ENCODE measurements around the gene FMO5. TPM values are rescaled to one million over a fixed set of nuclear protein-coding genes. Genes with fewer than 3 reads are reported as not detected.

FMO5 gene
- polyA plus RNA-seq, 1 donor from 2014 or later: not detected

- no peaks in the 10 kb centered on the region for H3F3A ChIP-seq (ENCODE audit: insufficient read depth, low read length, poor library complexity, severe bottlenecking)
- no peaks in the 10 kb centered on the region for H3K27me3 ChIP-seq (ENCODE audit: insufficient read depth, low read depth, low read length)
- TF ChIP-seq SMC3 (conservative IDR thresholded peaks at IDR 0.05; ENCODE audit: poor library complexity) (no peak), MXI1 (conservative IDR thresholded peaks at IDR 0.05; ENCODE audit: poor library complexity, severe bottlenecking) (no peak), TAF1 (IDR thresholded peaks at IDR 0.05; ENCODE audit: low read depth) (no peak), RAD21 (conservative IDR thresholded peaks at IDR 0.05) (no peak)
- TF ChIP-seq, protein P1, sequence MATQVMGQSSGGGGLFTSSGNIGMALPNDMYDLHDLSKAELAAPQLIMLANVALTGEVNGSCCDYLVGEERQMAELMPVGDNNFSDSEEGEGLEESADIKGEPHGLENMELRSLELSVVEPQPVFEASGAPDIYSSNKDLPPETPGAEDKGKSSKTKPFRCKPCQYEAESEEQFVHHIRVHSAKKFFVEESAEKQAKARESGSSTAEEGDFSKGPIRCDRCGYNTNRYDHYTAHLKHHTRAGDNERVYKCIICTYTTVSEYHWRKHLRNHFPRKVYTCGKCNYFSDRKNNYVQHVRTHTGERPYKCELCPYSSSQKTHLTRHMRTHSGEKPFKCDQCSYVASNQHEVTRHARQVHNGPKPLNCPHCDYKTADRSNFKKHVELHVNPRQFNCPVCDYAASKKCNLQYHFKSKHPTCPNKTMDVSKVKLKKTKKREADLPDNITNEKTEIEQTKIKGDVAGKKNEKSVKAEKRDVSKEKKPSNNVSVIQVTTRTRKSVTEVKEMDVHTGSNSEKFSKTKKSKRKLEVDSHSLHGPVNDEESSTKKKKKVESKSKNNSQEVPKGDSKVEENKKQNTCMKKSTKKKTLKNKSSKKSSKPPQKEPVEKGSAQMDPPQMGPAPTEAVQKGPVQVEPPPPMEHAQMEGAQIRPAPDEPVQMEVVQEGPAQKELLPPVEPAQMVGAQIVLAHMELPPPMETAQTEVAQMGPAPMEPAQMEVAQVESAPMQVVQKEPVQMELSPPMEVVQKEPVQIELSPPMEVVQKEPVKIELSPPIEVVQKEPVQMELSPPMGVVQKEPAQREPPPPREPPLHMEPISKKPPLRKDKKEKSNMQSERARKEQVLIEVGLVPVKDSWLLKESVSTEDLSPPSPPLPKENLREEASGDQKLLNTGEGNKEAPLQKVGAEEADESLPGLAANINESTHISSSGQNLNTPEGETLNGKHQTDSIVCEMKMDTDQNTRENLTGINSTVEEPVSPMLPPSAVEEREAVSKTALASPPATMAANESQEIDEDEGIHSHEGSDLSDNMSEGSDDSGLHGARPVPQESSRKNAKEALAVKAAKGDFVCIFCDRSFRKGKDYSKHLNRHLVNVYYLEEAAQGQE (IDR thresholded peaks at IDR 0.05; ENCODE audit: borderline replicate concordance): no peak
- no peak overlapping the region for H3K9ac ChIP-seq (ENCODE audit: low read length)
- H2AFZ ChIP-seq (ENCODE audit: low read depth, low read length): no peak overlapping the region
- H3K9me2 ChIP-seq (ENCODE audit: insufficient read depth, low read length): no peaks in the 10 kb centered on the region
- H3K9me3 ChIP-seq (ENCODE audit: low read length): no peaks in the 10 kb centered on the region
- H3K36me3 ChIP-seq (ENCODE audit: insufficient read depth, low read length): no peaks in the 10 kb centered on the region
- no peak overlapping the region for H3K4me2 ChIP-seq (ENCODE audit: low read length)
- no peaks in the 10 kb centered on the region for H4K20me1 ChIP-seq (ENCODE audit: insufficient read depth)
- H3K27ac ChIP-seq (ENCODE audit: low read length): no peak overlapping the region
- no peaks in the 10 kb centered on the region for H3K79me2 ChIP-seq (replicated peaks; ENCODE audit: insufficient read depth, low read length)
- H3K4me3 ChIP-seq (ENCODE audit: low read length): no peak overlapping the region
Measured at GRCh38 chr1:147208619-147209018, 16.5 kb downstream of the FMO5 start.

- Histone ChIP-seq H3K79me2 (replicated peaks; ENCODE audit: insufficient read depth, low read length) (no peaks in the 10 kb centered on the region), H3K9me3 (ENCODE audit: low read length) (no peaks in the 10 kb centered on the region), H2AFZ (ENCODE audit: low read depth, low read length) (no peak overlapping the region), H3K36me3 (ENCODE audit: insufficient read depth, low read length) (no peaks in the 10 kb centered on the region), H3K9ac (ENCODE audit: low read length) (no peak overlapping the region), H3K9me2 (ENCODE audit: insufficient read depth, low read length) (no peaks in the 10 kb centered on the region), H3K4me3 (ENCODE audit: low read length) (no peak overlapping the region), H4K20me1 (ENCODE audit: insufficient read depth) (no peaks in the 10 kb centered on the region), H3K27me3 (ENCODE audit: insufficient read depth, low read depth, low read length) (no peaks in the 10 kb centered on the region), H3K4me2 (ENCODE audit: low read length) (no peak overlapping the region), H3F3A (ENCODE audit: insufficient read depth, low read length, poor library complexity, severe bottlenecking) (no peaks in the 10 kb centered on the region), H3K27ac (ENCODE audit: low read length) (no peak overlapping the region)
- TF ChIP-seq EZH2 (IDR thresholded peaks at IDR 0.05; ENCODE audit: borderline replicate concordance, insufficient read depth, low read length, poor library complexity, severe bottlenecking): no peak
- TF ChIP-seq, protein P2, sequence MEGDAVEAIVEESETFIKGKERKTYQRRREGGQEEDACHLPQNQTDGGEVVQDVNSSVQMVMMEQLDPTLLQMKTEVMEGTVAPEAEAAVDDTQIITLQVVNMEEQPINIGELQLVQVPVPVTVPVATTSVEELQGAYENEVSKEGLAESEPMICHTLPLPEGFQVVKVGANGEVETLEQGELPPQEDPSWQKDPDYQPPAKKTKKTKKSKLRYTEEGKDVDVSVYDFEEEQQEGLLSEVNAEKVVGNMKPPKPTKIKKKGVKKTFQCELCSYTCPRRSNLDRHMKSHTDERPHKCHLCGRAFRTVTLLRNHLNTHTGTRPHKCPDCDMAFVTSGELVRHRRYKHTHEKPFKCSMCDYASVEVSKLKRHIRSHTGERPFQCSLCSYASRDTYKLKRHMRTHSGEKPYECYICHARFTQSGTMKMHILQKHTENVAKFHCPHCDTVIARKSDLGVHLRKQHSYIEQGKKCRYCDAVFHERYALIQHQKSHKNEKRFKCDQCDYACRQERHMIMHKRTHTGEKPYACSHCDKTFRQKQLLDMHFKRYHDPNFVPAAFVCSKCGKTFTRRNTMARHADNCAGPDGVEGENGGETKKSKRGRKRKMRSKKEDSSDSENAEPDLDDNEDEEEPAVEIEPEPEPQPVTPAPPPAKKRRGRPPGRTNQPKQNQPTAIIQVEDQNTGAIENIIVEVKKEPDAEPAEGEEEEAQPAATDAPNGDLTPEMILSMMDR (IDR thresholded peaks at IDR 0.05; ENCODE audit: poor library complexity, severe bottlenecking): no peak
Measured at GRCh38 chr1:147207192-147207591, 17.9 kb downstream of the FMO5 start.

GRCh38 chr1:147204080-147204479 lies 21.1 kb downstream of the FMO5 start:
- Histone ChIP-seq H2AFZ (ENCODE audit: low read depth, low read length) (no peak overlapping the region), H3K9me3 (ENCODE audit: low read length) (no peaks in the 10 kb centered on the region), H3K27ac (ENCODE audit: low read length) (no peak overlapping the region), H3F3A (ENCODE audit: insufficient read depth, low read length, poor library complexity, severe bottlenecking) (no peaks in the 10 kb centered on the region), H3K36me3 (ENCODE audit: insufficient read depth, low read length) (no peaks in the 10 kb centered on the region), H4K20me1 (ENCODE audit: insufficient read depth) (no peaks in the 10 kb centered on the region), H3K9me2 (ENCODE audit: insufficient read depth, low read length) (no peaks in the 10 kb centered on the region), H3K4me3 (ENCODE audit: low read length) (no peak overlapping the region), H3K4me2 (ENCODE audit: low read length) (no peak overlapping the region), H3K9ac (ENCODE audit: low read length) (no peak overlapping the region), H3K27me3 (ENCODE audit: insufficient read depth, low read depth, low read length) (no peaks in the 10 kb centered on the region), H3K79me2 (replicated peaks; ENCODE audit: insufficient read depth, low read length) (no peaks in the 10 kb centered on the region)
- TF ChIP-seq TAF1 (IDR thresholded peaks at IDR 0.05; ENCODE audit: low read depth): no peak
- no peak for TF ChIP-seq POLR2AphosphoS5 (IDR thresholded peaks at IDR 0.05)
- no peak for TF ChIP-seq MXI1 (conservative IDR thresholded peaks at IDR 0.05; ENCODE audit: poor library complexity, severe bottlenecking)
- no peak for TF ChIP-seq EZH2 (IDR thresholded peaks at IDR 0.05; ENCODE audit: borderline replicate concordance, insufficient read depth, low read length, poor library complexity, severe bottlenecking)
- no peak for TF ChIP-seq SMC3 (conservative IDR thresholded peaks at IDR 0.05; ENCODE audit: poor library complexity)
- TF ChIP-seq, protein P1 (IDR thresholded peaks at IDR 0.05; ENCODE audit: borderline replicate concordance): no peak
- TF ChIP-seq RAD21 (conservative IDR thresholded peaks at IDR 0.05): no peak
- TF ChIP-seq, protein P2 (IDR thresholded peaks at IDR 0.05; ENCODE audit: poor library complexity, severe bottlenecking): no peak
- no peak for TF ChIP-seq EP300 (conservative IDR thresholded peaks at IDR 0.05; ENCODE audit: poor library complexity, severe bottlenecking)
